HG02852 (cell line): ENCODE measurements around the gene NOS1.

Source experiments
- ATAC-seq: cut with Tn5 transposase; IDR thresholded peaks from one replicate; pipeline ENCODE4 v1.9.1; 2021; ENCODE audit warnings: mild to moderate bottlenecking, moderate library complexity; ENCODE audit not compliant: unreplicated experiment

Gene NOS1

GRCh38 chr12:117365049-117365616, 3.7 kb upstream of the NOS1 start:
- ATAC-seq: no peak

DNA sequence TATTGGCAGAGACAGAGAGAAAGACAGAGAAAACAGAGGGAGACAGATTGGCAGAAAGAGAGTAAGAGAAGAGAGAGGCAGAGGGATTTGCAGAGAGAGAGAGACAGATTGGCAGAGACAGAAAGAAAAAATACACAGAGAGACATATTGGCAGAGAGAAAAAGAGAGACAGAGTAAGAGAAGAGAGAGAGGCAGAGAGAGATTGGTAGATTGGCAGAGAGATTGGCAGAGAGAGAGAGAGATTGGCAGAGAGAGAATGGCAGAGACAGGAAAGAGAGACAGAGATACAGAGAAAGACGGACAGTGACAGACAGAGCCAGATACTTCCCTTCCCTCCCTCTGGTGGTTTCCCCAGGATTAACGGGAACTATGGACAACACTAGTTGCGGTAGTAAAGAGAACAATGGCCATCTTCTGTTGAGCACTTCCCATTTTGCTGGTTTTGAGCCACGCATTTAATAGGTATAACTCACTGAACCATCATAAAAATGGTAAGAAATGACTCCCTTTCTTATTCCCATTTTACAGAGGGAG, 2.6 kb upstream of the NOS1 start:
- ATAC-seq: no peak

DNA sequence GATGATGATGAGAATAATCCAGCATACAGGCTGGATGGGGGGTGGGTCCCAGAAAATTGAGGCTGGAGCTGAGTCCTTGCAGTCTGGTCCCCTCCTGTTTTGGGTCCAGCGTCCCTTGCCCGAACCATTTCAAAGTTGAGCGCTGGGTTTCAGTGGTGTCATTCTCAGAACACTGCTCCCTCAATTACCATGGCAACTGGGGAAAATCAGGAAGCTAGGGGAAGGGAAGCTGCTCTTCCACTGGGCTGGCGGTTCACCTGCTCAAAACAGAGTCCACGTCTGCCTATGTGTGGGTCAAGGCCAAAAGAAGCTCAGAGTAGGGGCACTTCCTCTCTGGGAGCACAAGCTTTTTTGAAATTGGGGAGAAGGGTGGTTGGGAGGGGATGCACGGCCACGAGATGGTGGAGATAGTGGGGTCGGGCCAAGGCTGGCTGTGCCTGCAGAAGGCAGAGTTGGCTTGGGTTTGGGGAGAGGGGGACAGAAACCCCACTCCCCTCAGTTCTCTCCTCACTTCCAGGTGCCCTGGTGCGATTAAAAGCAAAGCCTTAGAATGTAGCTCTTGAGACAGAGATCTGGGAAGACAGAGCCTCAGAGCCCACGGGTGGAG, 1.7 kb upstream of the NOS1 start:
- no peak for ATAC-seq

DNA sequence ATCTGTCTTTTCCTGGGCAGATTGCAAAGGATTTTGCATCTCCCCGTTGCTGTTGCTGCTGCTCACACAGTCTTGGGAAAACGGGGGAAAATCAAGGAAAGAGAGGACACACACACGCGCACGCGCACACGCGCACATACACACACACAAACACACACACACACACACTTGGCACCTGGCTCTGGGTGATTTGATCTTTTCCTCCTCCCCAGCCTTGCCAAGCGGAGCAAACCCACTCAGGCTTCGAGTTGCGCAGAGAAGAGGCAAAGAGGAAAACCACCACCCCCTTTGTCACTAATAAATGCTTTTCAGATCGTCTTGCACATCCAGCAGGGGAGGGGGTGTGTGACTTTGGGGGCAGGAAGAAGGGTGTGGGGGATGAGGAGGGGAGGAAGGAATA, 965 bp upstream of the NOS1 start:
- ATAC-seq: no peak

GRCh38 chr12:117361905-117362304, 479 bp upstream of the NOS1 start:
- no peak for ATAC-seq

DNA sequence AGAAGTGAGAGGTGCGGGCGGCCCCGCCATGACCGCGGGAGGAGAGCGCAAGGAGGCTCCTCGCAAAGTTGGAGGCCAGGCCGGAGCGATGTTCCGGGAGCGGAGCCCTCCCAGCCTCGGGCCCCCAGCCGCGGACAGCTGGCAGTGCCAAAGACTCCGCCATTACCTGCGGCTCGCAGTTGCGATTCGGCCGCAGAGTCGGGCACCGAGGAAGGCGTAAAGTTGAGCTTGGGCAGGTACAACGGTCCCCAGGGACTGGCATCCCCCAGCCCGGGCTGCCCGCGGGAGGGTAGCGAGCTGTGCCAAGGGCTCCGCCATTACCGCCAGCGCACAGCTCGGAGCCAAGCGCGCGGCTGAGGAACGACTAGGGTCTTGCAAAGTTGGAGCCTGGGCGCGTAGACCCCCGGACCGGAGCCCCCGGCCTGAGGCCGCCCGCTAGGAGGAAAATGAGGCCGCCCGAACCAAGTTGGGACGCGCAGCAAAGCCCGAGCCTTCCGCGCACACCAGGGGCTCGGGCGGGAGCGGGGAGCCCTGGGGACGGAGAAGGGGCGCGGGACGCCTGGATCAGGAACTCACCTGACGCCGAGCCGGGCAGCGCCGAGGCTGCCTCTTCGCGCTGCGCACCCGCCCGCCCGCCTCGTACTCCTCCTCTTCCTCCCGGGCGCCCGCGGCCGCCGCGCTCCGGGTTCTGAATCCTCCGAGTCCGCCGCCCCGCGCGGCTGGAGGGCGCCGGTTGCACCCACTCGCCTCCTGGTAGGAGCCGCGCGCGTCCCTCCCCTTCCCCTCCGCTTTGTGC, 677 bp downstream of the NOS1 start:
- ATAC-seq: no peak

DNA sequence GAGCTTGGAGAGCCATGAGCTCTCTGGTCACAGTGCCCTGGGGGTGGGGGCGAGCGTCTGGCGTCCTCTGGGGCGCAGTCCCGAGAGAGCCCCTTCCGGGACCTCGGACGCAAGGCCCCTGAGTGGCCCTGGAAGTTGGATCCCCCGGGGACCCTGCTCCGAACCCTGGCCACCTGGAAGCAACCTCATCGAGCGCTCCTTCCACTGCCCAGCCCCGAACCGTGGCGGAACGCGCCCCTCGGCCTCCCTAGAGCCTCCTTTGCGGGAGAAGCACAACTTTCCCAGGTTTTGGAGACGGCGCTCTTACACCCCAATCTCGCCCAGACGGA, 1.2 kb downstream of the NOS1 start:
- no peak for ATAC-seq

DNA sequence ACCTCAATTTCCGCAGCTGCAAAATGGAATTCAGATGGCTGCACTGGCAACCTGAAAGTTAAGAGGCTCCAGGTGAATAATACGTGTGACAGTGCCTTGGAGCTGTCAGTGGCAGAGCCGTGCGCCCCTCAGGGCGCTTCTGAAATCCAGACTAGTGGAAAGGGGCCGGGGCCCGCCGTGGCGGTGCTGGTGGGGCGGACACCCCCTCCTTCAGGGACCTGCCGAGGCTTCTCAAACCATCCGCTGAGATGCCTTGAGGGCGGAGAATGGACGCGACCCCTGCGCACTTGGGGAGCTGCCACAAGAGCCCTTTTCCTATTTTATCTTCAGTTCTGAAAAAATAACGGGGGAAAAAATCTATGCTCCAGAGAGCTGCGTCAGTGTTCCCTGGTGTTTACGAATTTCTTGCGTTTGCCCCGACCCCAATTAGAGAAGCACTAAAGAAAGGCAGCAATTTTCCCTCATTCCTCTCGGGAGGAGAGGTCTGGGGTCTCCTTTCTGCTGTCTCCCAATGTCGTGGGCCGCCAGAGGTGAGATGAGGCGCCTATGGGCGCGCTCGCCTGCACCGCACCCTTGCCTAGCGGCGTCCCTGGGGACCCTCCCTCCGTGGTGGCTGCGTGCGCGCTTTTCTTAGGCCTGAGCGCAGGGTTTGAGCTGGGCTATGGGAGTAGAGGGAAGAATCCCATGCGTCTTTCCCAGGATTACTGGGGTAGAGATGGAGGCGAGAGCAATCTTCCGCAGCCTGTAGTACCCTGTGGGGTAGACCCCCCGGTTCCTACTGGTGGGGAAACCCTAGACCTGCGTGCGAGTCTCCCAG, 2.2 kb downstream of the NOS1 start:
- no peak for ATAC-seq

- no peak for ATAC-seq
These were observed 5.4 kb downstream of the NOS1 start for GRCh38 chr12:117356048-117356447.

DNA sequence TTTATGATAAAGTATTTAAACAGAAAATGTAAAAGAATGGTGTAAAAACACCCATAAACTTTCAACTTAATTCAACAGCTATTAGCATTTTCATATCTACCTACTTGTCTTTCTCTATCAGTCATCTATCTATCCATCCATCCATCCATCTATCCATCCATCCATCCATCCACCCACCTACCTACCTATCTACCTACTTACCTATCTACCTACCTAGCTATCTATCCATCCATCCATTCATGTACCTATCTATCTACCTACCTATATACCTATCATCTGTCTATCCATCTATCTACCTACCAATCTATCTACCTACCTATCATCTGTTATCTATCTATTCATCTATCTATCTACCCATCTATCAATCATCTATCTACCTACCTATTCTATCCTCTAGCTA, 8.5 kb downstream of the NOS1 start:
- ATAC-seq: no peak

GRCh38 chr12:117352206-117352605, 9.2 kb downstream of the NOS1 start:
- no peak for ATAC-seq

- ATAC-seq: no peak
These were observed 11.3 kb downstream of the NOS1 start for GRCh38 chr12:117350140-117350539.

DNA sequence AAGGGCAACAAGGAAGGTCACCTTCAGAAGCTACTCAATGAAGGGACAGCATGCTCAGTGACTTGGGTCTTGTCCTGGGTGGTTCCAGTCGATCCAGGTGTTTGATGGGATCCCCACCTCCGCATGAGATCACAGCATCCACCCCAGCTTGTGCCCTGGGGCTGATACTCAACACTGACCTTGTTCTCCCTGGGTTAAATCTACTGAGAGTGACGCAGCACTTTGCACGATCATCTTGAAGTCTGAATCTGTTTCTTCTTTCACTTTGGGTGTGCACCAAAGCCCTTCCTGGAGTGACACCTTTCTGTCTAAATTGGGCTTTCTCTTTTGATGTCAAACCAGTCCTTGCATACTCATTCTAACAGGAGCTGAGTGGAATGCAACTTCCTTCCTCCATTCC, 13.8 kb downstream of the NOS1 start:
- no peak for ATAC-seq

DNA sequence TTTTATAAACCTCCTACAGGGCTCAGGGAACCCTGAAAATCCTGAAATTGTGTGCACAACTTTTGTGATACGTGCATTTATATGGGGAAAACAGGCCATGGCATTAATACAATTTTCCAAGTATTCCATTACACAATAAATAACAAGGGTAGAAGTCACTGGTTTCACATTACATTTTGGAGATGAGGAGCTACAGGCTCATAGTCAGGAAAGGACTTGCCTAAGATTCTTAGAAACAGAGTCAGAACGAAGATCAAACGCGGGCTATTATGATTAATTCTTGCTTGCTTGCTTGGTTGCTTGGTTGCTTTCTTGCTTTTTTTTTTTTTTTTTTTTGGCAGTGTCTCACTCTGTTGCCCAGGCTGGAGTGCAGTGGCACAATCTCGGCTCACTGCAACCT, 16.7 kb downstream of the NOS1 start:
- ATAC-seq: no peak

GRCh38 chr12:117343849-117344248, 17.6 kb downstream of the NOS1 start:
- ATAC-seq: no peak

GRCh38 chr12:117343296-117343695, 18.1 kb downstream of the NOS1 start:
- ATAC-seq: no peak

DNA sequence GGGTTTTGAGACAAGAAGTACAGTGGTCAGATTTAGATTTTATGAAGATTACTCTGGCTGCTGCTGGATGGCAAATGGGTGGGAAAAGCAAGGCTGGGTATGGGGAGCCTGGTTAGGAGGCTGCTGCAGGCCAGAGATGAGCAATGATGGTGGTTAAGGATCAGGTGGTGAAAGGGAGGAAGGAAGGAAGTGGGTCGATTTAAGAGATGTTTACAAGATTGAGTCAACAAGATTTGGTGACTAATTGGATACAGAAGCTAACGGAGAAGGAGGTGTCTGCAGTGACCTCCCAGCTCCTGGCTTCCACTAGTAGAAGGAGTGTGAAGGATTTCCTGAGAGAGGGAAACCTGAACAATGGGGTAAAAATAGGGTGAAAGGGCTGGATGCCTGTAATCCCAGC, 18.7 kb downstream of the NOS1 start:
- no peak for ATAC-seq

GRCh38 chr12:117342247-117342646, 19.2 kb downstream of the NOS1 start:
- no peak for ATAC-seq

DNA sequence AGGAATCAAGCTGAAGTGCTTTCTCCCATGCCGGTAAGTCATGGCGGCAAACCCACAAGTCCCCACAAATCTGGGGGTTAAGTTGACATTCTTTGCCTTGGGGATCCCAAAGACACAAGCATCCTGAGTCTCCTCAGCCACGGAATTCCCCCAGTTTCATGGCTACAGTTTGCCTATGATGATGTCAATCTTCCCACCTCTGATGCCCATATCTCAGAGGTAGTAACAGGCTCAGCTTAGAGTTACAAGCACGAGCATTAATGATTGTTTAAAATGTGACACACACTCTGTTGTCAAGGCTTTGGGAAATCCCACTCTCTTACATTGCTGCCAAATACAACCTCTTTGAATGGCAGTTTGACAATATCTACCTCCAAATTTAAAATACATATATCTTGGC, 22.3 kb downstream of the NOS1 start:
- no peak for ATAC-seq

DNA sequence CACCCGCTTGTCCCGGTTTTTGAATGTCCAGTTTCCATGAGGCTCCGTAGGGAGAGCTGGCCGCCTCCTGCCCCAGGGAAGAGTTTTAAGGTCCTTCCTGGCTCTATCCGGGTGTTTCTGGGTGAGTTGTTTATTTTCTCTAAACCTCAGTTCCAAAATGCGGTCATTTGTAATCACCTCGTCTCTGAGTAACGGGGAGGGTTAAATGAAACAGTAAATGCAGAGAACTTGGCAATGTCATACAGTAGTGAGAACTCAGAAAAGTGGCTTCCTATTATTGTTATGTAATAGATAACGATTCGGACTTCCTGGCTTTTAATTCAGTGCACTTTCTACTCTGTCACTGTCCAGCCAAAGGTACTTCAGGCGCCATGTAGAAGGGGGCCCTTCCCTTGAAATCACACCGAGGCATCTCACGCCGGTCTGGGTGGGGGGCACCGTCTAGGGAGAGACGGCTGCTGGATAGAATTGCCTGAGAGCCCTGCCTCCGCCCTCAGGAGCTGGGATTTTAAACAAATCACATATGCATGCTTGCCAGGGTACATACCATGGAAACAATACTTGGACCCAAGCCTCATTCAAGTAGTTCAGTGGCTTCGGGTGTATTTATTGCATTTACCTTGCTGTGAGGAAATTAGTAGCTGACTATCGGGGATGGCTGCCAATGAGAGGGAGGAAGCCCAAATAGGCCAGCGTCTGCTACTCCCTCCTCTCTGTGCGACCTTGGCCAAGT, 26.4 kb downstream of the NOS1 start:
- ATAC-seq: no peak

- no peak for ATAC-seq
These were observed 27.4 kb downstream of the NOS1 start for GRCh38 chr12:117334051-117334450.
